B cell (primary cell): ENCODE data around the gene N4BP2L1. TPM values are rescaled to one million over a fixed set of nuclear protein-coding genes. Genes with fewer than 3 reads are reported as not detected.

Experiments used
- ATAC-seq: fragments of 200-7000 bp; cut with Tn5 transposase; one replicate; pipeline ENCODE4 v1.10.0; 2021; ENCODE audit warnings: low read depth, mild to moderate bottlenecking, moderate number of reproducible peaks, moderate library complexity
- CTCF ChIA-PET: fragments of 350-600 bp; sonication (Branson Sonifier 250); formaldehyde crosslinking; loops from one replicate; lab custom pipeline; 2021; ENCODE audit warnings: antibody characterized with exemption, inconsistent platforms; lab: Charles Lee
- POLR2A ChIA-PET: fragments of 350-600 bp; sonication (Branson Sonifier 250); formaldehyde crosslinking; loops from one replicate; lab custom pipeline; 2021; ENCODE audit warnings: antibody characterized with exemption; lab: Charles Lee
- DNase-seq: peaks from one replicate; pipeline ENCODE4 v3.0.0; 2013
- H2AFZ ChIP-seq: 2 replicates; pipeline ENCODE4 v1.6.1; 2012; ENCODE audit warnings: mild to moderate bottlenecking, low read depth, low read length; ENCODE audit not compliant: insufficient read depth, poor library complexity, severe bottlenecking
- H3K27ac ChIP-seq, 2 donors: 1 replicate in 1 of 2; 2 replicates in 1 of 2; pipeline ENCODE4 v1.5.1; 2012 to 2013; ENCODE audit warnings: low read length in 2 of 2, mild to moderate bottlenecking in 2 of 2, moderate library complexity in 1 of 2
- H3K27me3 ChIP-seq, 4 experiments: fragments of 200-600 bp in 1 of 4; sonication (generic) in 1 of 4; replicated peaks in 1 of 4; 1 replicate in 2 of 4; 2 replicates in 2 of 4; pipeline versions ENCODE4 v1.6.1 to v1.7.0; 2013 to 2016; ENCODE audit warnings: low read length in 3 of 4, mild to moderate bottlenecking in 2 of 4, mixed read lengths in 1 of 4, moderate library complexity in 1 of 4; ENCODE audit not compliant: insufficient read depth in 4 of 4, control insufficient read depth in 3 of 4; ENCODE audit errors: control extremely low read depth in 1 of 4
- H3K36me3 ChIP-seq, 2 experiments: replicated peaks in 1 of 2; 1 replicate in 1 of 2; 2 replicates in 1 of 2; pipeline versions ENCODE4 v1.6.1 to v1.7.1; 2013; ENCODE audit warnings: low read length in 1 of 2; ENCODE audit not compliant: insufficient read depth in 2 of 2, control insufficient read depth in 1 of 2; ENCODE audit errors: control extremely low read depth in 1 of 2, extremely low read depth in 1 of 2
- H3K4me1 ChIP-seq, 2 donors: fragments of 200-600 bp in 1 of 2; sonication (generic) in 1 of 2; 1 replicate in 1 of 2; 2 replicates in 1 of 2; pipeline versions ENCODE4 v1.5.1 to v1.6.1; 2013 to 2017; ENCODE audit warnings: low read length in 2 of 2; ENCODE audit not compliant: control insufficient read depth in 2 of 2, insufficient read depth in 2 of 2
- H3K4me2 ChIP-seq: replicated peaks from 2 replicates; pipeline ENCODE3; 2012; ENCODE audit warnings: mild to moderate bottlenecking, low read depth, low read length; ENCODE audit not compliant: poor library complexity, severe bottlenecking
- H3K4me3 ChIP-seq, 5 experiments: fragments of 200-600 bp in 1 of 5; sonication (generic) in 1 of 5; 1 replicate in 3 of 5; 2 replicates in 2 of 5; pipeline versions ENCODE4 v1.5.1 to v1.7.0; 2011 to 2016; ENCODE audit warnings: low read length in 4 of 5, mild to moderate bottlenecking in 4 of 5, low read depth in 2 of 5, control low read depth in 1 of 5, moderate library complexity in 1 of 5; ENCODE audit not compliant: insufficient read depth in 1 of 5; ENCODE audit errors: control extremely low read depth in 1 of 5, extremely low read depth in 1 of 5
- H3K79me2 ChIP-seq: fragments of 200-600 bp; sonication (generic); one replicate; pipeline ENCODE4 v1.6.0; 2016; ENCODE audit warnings: low read length; ENCODE audit not compliant: control insufficient read depth, insufficient read depth
- H3K9ac ChIP-seq: fragments of 200-600 bp; sonication (generic); 2 replicates; pipeline ENCODE4 v1.6.1; 2017; ENCODE audit warnings: mild to moderate bottlenecking, low read length, moderate library complexity
- H3K9me3 ChIP-seq, 3 donors: one replicate each; pipeline versions ENCODE4 v1.6.1 to v1.7.1; 2013; ENCODE audit warnings: low read length in 2 of 3; ENCODE audit not compliant: control insufficient read depth in 2 of 3, insufficient read depth in 1 of 3; ENCODE audit errors: control extremely low read depth in 1 of 3
- H4K20me1 ChIP-seq: 2 replicates; pipeline ENCODE4 v1.6.0; 2012; ENCODE audit warnings: mild to moderate bottlenecking, low read length; ENCODE audit not compliant: insufficient read depth, control insufficient read depth, poor library complexity, severe bottlenecking
- H3K27ac Mint-ChIP-seq: one replicate; pipeline ENCODE4 v1.8.0; 2021; ENCODE audit warnings: mixed read lengths
- H3K27me3 Mint-ChIP-seq: one replicate; pipeline ENCODE4 v1.8.0; 2021; ENCODE audit warnings: mixed read lengths
- H3K4me1 Mint-ChIP-seq: one replicate; pipeline ENCODE4 v1.8.0; 2021; ENCODE audit warnings: mixed read lengths
- H3K4me3 Mint-ChIP-seq: one replicate; pipeline ENCODE4 v1.8.0; 2021; ENCODE audit warnings: mixed read lengths
- H3K9me3 Mint-ChIP-seq: one replicate; pipeline ENCODE4 v1.8.0; 2022; ENCODE audit warnings: mixed read lengths; ENCODE audit not compliant: insufficient read depth
- CTCF ChIP-seq: fragments of 200-600 bp; IDR thresholded peaks from one replicate; pipeline ENCODE4 v1.8.0; 2022; ENCODE audit warnings: antibody characterized with exemption, mild to moderate bottlenecking
- EZH2 ChIP-seq: IDR thresholded peaks from 2 replicates; pipeline ENCODE4 v1.6.1; 2012; ENCODE audit warnings: borderline replicate concordance, low read depth, mild to moderate bottlenecking, moderate library complexity, low read length; ENCODE audit not compliant: insufficient read depth, poor library complexity, severe bottlenecking
- WGBS: methylation state at CpG from one replicate; pipeline ENCODE4 v1.1.5; 2013; ENCODE audit warnings: missing lambda C conversion rate; ENCODE audit not compliant: insufficient coverage; 5-methylcytosine and 5-hydroxymethylcytosine counted together
- intact Hi-C: fragments of 100-400 bp; cut with micrococcal nuclease; formaldehyde crosslinking; loops from one replicate; pipeline ENCODE4 v1.10.0; 2022
- polyA plus RNA-seq: library from polyadenylated mRNA; depleted of rRNA; stranded (reverse); fragments of >200 nt; gene quantifications from 2 replicates; pipeline ENCODE4 v1.2.3, GENCODE V29; 2012
- total RNA-seq, 2 donors: library from RNA; stranded (reverse); fragments of 120-200 nt in 1 of 2; gene quantifications; 1 replicate in 1 of 2; 2 replicates in 1 of 2; pipeline versions ENCODE4 v1.2.3 to v1.2.4, GENCODE V29; 2013 to 2022

N4BP2L1 gene
- total and polyA plus RNA-seq, 2 donors (not counting 1 experiment from before 2014, with no cell fraction given): 50.9 to 52.8 TPM

- no peaks in the 10 kb centered on the region for H3K27me3 ChIP-seq
- H3K79me2 ChIP-seq: peaks cover 33% of the 10 kb centered on the region
- H3K27ac Mint-ChIP-seq: no peak overlapping the region
- H3K9me3 ChIP-seq: peaks cover 0 to 17% (median 10%) of the 10 kb centered on the region in 3 donors
- ATAC-seq (peak; percentile 36), DNase-seq (peak; percentile 16)
- no peak overlapping the region for H2AFZ ChIP-seq
- peaks cover 0 to 5% of the 10 kb centered on the region in 2 experiments for H3K36me3 ChIP-seq
- peaks cover 2% of the 10 kb centered on the region for H3K4me1 Mint-ChIP-seq
- H3K27me3 Mint-ChIP-seq: no peaks in the 10 kb centered on the region
- ChIA-PET CTCF (interaction anchor here (1.5 kb wide), 1 partner anchor 13 kb away, joined by 3 read pairs; the partner anchor contains the start of gene N4BP2L1), POLR2A (no interaction called here)
- intact Hi-C loops: no loop called here
- no peak overlapping the region for H3K9ac ChIP-seq
- H3K4me2 ChIP-seq: no peak overlapping the region
- peaks cover 11% of the 10 kb centered on the region for H4K20me1 ChIP-seq
- no peaks in the 10 kb centered on the region for H3K4me1 ChIP-seq
- H3K4me3 ChIP-seq: no peak overlapping the region
- no peaks in the 10 kb centered on the region for H3K9me3 Mint-ChIP-seq
- TF ChIP-seq CTCF (peak; percentile 52), EZH2 (no peak)
- H3K4me3 Mint-ChIP-seq: no peak overlapping the region
- no peak overlapping the region for H3K27ac ChIP-seq
Measured at GRCh38 chr13:32415019-32415418, 12.9 kb downstream of the N4BP2L1 start.

DNA sequence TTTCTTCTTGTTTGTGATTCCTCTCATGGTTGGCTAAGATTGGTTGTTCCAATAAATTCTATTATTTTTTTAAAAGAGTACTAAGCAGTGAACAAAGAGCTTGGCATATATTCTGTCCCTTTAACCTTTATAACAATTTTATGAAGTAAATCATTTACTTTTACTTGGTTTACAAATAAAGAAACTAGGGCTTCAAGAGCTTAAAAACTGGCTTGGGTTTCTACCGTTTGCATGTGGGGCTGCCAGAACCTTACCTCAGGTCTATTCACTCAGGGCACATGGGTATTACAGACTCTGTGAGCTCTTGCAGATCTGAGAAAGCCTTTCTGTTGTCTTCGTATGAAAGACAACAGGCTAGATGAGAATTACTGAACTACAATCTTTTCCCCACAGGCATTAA is 13.3 kb downstream of the N4BP2L1 start:
- no peaks in the 10 kb centered on the region for H3K9me3 Mint-ChIP-seq
- ChIA-PET CTCF (interaction anchor here (1.5 kb wide), 1 partner anchor 13 kb away, joined by 3 read pairs; the partner anchor contains the start of gene N4BP2L1), POLR2A (no interaction called here)
- H3K4me1 ChIP-seq: peaks cover 0 to 3% of the 10 kb centered on the region in 2 donors
- no peak overlapping the region for H3K4me3 Mint-ChIP-seq
- no peak overlapping the region for H3K27ac Mint-ChIP-seq
- no peak overlapping the region for H3K4me3 ChIP-seq
- no peaks in the 10 kb centered on the region for H3K27me3 ChIP-seq
- ATAC-seq: no peak
- DNase-seq: no peak
- WGBS: 100% methylated on average over 1 of the region's 2 CpGs
- peaks cover 11% of the 10 kb centered on the region for H4K20me1 ChIP-seq
- TF ChIP-seq CTCF: no peak
- no peak for TF ChIP-seq EZH2
- no peak overlapping the region for H3K9ac ChIP-seq
- peaks cover 33% of the 10 kb centered on the region for H3K79me2 ChIP-seq
- intact Hi-C loops: no loop called here
- no peak overlapping the region for H3K27ac ChIP-seq
- peaks cover 5% of the 10 kb centered on the region for H3K4me1 Mint-ChIP-seq
- no peak overlapping the region for H3K4me2 ChIP-seq
- no peak overlapping the region for H2AFZ ChIP-seq
- peaks cover 0 to 13% (median 6%) of the 10 kb centered on the region in 3 donors for H3K9me3 ChIP-seq
- peaks cover 0 to under 1% of the 10 kb centered on the region in 2 experiments for H3K36me3 ChIP-seq
- H3K27me3 Mint-ChIP-seq: no peaks in the 10 kb centered on the region
